GM21447 (cell line): ENCODE results near the gene INSYN2B.

ENCODE experiments used
- ATAC-seq: cut with Tn5 transposase; IDR thresholded peaks from one replicate; pipeline ENCODE4 v1.9.1; 2021; ENCODE audit not compliant: unreplicated experiment

INSYN2B gene

DNA sequence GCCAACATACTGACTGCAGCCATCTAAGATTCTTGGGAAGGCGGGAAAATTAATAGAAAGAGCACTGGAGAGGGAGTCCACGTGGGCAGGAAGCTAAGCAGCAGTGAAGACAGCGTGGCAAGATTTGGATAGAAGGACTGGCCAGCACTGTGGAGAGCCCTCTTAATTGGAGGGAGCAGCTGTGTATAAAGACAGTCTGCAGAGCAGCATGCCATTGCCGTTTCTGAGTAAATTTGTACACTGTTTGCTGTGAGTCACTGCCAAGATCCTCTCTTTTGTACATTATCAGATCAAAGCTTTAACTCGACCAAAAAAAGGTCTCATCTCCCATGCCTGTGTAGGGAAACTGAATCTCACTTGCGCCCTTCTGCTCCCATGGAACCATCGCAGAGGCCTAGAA is 45.3 kb downstream of the INSYN2B start:
- no peak for ATAC-seq

GRCh38 chr5:169933616-169934015 is 46.7 kb downstream of the INSYN2B start:
- ATAC-seq = no peak

DNA sequence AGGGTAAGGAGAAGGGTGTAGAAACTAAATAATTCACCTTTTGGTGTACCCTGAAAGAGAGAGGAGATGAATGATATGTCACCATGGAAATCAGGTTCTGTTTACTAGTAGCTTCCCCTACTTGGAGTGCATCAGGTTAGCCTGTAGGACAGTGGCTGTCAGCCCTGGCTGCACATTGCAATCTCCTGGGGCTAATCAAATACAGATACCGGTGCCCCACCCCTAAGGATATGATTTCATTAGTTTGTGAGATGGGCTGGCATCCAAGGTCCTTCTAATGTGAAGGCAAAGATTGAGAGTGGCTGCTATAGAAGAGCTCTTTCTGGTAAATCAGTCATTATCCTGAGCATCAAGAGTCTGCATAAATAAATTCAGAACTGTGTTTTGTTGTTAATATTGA is 47.2 kb downstream of the INSYN2B start:
- ATAC-seq = no peak

DNA sequence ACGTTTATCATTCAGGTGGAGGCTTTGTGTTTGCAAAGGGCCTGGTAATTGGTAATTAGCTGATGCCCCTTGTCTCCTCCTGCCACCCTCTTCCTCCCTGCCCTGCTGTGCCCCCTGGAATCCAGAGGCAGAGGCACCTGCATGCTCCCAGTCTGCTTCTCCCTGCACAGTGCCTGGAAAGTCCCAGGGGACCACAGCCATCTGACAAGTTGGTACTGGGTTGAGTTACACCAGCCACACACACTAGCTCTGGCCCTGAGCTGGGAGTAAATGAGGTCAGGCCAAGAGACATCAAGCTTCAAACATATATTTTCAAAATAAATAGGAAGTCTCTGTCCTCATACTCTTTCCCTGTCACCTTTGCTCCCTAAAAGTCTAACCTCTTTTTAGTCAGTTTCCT is 56.3 kb downstream of the INSYN2B start:
- ATAC-seq = no peak

DNA sequence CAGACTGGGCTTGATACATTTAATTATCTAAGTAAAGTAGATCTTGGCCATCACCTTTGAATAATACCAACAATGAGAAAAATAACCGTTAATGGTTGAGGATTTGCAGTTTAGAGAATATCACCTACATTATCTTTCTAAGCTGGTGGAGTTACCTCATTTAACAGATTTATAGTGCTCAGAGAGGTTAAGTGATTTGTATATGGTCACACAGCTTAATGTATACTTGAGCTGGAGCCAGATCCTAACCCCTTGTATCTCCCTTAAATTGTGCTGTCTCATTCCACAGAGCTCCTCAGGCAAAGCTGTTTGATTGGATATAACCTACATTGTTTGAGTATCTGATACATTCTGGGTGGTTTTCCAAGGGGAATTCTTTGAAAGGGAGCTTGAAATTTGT is 57.8 kb downstream of the INSYN2B start:
- no peak for ATAC-seq

DNA sequence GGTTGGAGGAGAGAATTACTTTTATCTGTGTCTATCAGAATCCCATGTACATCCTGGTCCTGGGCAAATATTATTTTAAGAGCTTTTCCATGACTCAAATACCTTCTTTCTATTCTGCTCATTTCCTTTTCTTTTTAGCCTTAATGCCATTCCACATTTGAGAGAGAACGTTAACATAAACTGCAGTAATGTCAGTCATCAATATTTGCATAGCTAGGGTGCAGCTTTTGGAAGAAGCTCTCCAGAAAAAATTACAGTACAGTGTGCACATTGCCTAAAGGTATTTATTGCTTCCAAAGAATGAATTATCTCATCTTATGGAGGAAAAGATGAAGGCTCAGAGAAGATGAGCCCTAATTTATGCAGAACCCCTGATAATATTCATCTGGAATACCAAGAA is 58.3 kb downstream of the INSYN2B start:
- no peak for ATAC-seq

GRCh38 chr5:169921384-169921783 is 58.9 kb downstream of the INSYN2B start:
- no peak for ATAC-seq

GRCh38 chr5:169920474-169920873 is 59.8 kb downstream of the INSYN2B start:
- no peak for ATAC-seq

GRCh38 chr5:169918228-169918627 is 62.1 kb downstream of the INSYN2B start:
- ATAC-seq = no peak

DNA sequence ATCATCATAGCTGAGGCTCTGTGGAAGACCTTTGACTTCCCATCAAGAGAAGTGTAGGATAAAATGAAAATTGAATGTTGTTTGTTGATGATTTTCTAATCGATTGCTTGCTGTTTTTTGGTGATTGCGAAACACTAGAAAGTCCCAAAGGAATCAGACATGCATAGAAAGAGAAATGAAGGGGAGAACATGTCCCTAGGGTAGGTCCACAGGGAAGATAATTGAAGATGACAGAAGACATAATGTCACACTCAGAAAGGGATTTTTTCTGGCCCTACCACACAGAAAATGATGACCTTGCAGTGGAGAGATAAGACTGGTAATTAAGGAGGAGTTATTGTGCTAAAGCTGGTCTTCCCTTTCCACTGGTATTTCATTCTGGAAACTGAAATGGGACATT is 62.8 kb downstream of the INSYN2B start:
- ATAC-seq = no peak

DNA sequence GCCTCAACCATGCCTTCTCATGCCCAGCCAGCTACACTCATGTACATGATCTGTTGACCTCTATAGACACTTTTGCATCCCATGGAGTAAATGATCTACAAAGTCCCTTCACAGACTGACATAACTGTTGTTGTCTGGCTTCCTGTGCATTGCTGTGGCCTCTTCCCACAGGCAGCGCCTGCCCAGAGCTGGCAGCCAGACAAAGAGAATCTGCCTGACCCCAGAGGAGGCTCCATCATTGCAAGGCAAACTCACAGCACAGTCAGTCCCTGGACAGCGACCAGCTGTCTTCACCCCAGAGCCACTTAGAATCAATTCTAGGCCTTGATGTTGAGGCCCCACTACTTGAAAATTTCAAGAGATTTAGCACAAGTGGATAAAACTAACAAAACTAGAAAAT is 65.5 kb downstream of the INSYN2B start:
- ATAC-seq = no peak

DNA sequence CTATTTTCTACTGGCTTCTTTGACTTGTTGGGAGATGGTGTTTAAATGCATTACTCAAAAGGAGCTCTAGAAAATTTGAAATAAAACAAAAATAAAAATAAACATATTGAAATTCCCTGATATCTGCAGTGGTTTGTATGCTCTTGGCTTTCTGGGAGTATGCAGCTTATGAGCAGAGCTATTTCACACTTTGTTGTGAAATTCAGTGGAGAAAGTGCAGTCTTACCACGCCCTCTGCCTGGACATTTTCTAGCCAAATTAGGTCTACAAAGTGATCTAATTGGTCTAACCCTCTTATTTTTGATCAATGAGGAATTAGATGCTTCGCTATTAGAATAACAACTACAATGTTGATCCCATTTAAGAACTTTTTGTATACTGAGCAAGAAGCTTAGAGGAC is 66.8 kb downstream of the INSYN2B start:
- no peak for ATAC-seq

DNA sequence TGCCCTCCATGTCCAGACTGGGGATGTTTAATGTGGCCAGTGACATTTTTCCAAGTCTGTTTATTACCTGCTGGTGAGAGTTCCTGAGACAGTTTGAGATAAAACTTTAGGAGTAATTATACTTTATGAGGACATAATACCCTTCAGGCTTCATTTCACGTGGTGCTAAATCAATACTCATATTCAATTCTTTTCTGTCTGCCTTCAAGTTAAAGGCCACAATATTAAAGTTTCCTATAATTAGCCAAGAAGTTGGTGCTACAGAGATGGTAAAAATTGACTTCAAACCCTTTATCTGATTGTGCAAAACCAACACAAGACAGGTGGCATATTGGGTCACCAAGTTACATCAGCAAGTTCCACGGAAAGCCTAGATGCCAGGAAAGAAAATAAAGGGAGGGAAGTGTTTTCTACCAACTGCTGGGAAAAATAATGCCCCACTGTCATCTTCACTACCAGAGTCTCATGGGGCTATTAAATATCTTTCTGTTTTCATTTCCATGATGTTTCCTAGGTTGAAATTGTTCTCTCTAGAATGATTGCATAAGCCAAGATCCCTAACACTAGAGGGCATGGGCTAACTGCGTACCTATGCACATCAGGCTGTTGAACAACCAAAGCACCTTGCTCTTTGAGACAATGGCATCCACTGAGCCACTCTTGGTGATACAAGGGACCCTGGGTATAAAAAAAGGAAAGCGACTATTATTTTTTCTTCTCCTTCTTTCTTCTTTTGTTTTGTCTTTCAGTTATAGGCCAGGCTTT is 68.7 kb downstream of the INSYN2B start:
- no peak for ATAC-seq

DNA sequence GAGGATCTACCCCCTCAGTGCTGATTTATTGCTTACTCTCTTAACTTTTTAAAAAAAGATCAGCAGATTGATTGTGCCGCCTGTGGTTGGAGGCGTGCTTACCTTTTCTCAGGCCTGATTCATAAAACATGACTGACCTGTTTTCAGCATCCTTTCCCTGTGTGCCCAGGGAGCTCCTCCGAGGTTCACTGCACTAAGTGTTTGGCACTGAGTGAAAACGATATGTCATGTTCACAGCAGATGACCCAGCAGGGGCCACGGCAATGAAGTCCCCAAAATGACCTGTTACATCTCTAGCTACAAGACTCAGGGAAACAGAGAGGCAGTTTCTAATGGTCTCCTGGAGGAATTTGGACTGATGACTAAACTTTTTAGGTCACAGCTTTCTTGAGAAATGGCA is 69.9 kb downstream of the INSYN2B start:
- ATAC-seq = no peak

DNA sequence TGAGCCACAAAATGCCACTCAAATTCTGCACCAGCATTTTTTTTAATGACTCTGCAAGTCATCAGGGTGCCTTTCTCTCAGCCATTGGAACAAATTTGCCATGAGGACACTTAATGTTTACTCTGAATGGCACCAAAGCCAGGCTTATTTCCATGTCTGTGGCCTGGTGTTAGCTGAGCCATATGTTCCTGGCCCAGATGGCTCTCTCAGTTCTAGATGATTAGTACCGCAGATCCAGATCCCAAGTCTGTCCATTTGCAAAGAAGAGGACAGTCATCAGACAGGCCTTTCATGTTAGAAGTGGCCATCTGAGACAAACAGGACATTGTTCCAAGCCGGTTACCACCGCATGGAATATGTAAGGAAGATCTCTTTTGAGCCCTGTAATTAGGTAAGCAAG is 70.3 kb downstream of the INSYN2B start:
- no peak for ATAC-seq

GRCh38 chr5:169908864-169909263 is 71.4 kb downstream of the INSYN2B start:
- ATAC-seq = no peak

DNA sequence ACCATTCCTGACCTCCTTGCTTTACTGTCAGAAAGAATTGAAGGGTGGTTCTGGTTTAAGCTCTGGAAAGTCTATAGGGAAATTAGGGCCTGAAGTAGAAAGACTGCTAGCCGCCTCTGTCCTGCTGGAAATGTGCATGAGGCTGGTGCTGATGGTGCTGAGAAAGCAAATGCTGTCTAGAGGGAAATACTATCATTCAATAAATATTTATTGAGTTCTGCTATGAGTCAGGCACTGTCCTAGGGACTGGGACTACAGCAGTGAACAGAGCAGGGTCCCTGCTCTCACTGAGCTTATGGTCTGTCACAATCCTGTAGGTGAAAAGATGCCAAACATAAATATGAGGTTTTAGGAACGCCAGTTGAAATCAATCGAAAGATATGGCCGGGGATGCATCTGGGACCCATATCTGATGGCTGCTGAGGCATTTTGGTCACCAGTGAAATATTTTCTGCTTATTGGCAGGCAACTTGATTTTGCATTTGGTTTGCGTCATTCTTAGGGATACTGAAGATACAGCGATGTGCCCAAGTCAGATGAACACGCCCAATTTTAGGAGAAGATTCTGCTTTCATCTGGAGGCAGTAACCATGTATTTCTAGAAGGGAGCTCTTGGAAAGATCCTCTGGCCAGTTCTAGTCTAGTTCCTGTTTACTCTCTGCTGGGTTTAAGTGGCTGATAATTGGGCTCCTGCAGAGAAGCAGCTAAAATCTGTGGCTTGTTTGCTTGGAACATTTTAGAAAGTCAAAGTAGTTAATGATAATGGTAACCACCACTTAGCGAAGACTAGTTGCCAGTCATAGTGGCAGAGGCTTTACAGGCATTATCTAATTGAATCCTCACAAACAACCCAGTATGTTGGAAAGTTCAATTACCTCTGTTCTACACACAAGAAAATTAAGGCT is 73.3 kb downstream of the INSYN2B start:
- no peak for ATAC-seq

- no peak for ATAC-seq
Observed at GRCh38 chr5:169905017-169905416, 75.3 kb downstream of the INSYN2B start.

- ATAC-seq = no peak
Observed at GRCh38 chr5:169904508-169904907, 75.8 kb downstream of the INSYN2B start.

DNA sequence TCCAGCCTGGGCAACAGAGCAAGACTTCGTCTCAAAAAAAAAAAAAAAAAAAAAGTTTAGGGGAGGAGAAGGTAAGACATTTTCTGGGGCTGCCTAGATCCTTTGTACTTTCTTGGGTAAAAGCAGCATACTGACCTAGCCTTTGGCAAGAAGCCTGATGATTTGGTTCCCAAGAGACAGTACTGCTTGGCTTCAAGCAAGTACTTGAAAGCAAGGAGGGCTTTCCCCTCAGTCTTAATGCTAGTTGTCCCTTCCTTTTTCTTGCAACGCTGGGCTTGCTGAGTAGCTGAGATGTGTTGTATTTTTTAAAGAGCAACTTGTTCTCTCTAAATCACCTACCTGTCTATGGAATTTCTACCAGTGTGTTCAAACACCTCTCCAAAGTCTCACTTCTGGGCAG is 76.2 kb downstream of the INSYN2B start:
- ATAC-seq = no peak

- no peak for ATAC-seq
Observed at GRCh38 chr5:169901896-169902295, 78.4 kb downstream of the INSYN2B start.

GRCh38 chr5:169897481-169897880 is 82.8 kb downstream of the INSYN2B start:
- ATAC-seq = no peak
